GM12873 (cell line): ENCODE results near the gene MYO1B.

Source experiments
- TF ChIP-seq, protein P1 (sequence below): IDR thresholded peaks from 2 replicates; pipeline ENCODE4 v1.5.1; 2012; ENCODE audit warnings: low read depth, mild to moderate bottlenecking, moderate library complexity, low read length, control low read depth; ENCODE audit not compliant: insufficient read depth; ENCODE audit errors: missing control alignments

The MYO1B gene

DNA sequence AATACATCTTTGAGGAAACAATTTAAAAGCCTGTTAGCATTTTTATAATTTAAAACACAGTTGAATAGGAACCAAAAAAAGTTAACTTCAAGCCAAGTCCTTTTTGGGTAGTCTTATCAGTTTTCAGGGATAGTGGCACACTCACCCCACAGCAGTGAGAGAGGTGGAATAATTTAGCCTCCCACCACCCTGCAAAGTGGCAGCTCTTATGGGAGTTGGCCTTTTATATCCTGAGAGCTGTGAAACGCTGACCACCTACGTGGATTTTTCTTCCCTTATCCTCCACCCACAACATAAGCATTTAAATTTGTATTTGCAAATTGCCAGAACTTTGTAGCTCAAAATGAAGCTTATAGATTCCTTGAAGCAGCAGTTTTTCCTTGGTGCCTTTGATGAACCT is 167.1 kb downstream of the MYO1B start:
- TF ChIP-seq, protein P1, sequence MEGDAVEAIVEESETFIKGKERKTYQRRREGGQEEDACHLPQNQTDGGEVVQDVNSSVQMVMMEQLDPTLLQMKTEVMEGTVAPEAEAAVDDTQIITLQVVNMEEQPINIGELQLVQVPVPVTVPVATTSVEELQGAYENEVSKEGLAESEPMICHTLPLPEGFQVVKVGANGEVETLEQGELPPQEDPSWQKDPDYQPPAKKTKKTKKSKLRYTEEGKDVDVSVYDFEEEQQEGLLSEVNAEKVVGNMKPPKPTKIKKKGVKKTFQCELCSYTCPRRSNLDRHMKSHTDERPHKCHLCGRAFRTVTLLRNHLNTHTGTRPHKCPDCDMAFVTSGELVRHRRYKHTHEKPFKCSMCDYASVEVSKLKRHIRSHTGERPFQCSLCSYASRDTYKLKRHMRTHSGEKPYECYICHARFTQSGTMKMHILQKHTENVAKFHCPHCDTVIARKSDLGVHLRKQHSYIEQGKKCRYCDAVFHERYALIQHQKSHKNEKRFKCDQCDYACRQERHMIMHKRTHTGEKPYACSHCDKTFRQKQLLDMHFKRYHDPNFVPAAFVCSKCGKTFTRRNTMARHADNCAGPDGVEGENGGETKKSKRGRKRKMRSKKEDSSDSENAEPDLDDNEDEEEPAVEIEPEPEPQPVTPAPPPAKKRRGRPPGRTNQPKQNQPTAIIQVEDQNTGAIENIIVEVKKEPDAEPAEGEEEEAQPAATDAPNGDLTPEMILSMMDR = no peak

DNA sequence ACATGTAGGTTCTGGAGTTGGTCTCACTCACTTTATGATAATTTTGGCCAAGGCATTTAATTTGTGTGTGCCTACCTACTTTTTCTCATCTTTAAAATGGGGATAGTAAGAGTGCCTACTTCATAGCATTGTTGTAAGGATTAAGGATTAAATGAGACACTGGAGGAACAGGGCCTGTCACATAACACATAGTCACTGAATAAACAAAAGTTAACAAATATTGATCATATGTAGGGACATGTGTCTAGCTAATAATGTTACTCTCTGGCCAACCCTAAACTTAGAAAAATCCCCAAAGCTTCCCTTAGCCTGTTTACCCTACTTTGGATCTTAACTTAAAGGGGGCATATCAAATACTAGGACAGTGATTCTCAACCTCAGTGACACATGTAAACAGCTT is 169.9 kb downstream of the MYO1B start:
- TF ChIP-seq, protein P1 = no peak

DNA sequence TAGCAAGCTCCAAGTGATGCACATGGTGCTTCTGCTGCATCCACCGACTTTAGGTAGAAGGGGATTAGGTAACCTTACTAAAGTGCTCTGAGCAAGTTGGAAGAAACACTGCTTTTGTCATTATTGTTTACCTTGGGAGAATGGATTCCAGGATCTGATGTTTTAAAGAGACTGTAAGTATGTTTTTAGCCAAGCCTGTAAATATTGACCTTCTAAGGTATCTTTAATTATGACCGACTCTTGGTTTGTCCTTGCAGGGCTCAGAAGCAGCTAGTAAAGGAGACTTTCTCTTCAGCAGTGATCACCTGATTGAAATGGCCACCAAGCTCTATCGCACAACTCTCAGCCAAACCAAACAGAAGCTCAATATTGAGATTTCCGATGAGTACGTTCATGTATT is 170.7 kb downstream of the MYO1B start:
- TF ChIP-seq, protein P1 = no peak

DNA sequence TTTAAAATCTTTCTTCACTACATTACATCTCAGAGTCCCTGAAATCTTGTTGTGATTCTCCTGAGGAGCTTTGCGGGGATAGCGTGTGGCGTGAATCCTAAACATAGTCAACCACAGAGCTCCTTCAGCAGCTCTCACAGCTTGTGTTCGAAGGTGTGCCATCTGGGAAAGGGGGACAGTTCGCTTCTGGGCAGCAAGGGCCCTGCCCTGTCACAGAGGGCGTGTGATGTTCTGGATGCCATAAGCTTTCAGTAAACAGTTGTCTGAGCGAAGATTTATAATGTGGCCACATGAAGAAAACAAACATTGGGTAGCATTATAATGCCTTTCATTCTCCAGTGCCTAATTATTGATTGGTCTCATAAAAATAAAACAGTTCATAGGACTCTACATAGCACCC is 172.5 kb downstream of the MYO1B start:
- TF ChIP-seq, protein P1 = no peak

DNA sequence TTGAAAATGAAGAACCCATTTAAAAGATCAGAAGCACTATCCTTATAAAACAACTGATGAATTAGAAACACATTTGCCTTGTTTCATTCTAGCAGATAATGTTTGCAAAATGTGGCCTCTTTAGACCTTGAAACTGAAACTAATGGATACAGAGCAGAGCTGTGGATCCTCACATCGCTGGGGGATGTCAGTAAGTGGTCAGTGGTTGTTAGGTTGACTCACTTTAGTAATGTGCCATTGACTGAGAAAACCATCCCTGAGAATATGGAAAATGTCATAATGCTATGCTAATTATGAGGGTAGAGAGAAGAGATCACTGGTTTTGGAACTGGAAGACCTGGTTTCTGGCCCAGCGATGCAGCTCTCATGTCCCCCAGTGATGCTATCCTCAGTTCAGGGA is 176.7 kb downstream of the MYO1B start:
- TF ChIP-seq, protein P1 = no peak

DNA sequence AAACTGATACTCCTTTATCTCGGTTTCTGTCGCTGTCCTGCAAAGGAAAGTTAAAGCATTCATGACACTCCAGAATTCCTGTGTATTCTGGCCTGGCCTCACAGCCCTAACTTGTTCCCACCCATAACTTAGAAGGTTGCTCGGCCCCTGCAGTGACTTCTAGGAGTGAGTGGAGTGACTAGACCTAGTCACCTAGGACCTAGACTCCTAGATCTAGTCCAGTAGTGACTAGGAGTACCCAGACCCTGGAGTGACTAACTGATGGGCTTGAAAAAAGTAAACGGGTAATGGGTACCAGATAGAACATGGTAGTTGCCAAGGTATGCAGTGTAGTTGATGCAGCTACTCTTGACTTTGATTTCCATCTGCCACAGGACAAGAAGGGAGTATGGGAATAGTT is 181.8 kb downstream of the MYO1B start:
- TF ChIP-seq, protein P1 = no peak

DNA sequence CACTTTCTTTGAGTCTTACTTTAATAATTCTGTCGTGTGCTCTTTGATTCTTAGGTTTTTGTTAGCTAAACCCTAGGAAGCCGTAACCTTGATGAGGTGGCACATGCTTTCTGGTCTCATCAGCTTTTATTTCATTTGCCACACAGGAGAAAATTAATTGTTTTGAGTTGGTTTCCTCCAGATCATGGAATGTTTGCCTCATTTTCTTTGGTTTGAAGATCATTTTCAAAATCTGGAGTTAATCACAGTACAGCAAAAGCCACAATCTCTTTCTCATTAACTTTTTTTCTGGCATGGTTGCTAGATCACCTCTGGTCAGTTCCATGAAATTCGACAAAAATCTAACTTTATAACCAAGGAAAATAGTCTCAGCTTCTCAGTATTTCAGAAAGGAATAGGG is 182.9 kb downstream of the MYO1B start:
- TF ChIP-seq, protein P1 = no peak

DNA sequence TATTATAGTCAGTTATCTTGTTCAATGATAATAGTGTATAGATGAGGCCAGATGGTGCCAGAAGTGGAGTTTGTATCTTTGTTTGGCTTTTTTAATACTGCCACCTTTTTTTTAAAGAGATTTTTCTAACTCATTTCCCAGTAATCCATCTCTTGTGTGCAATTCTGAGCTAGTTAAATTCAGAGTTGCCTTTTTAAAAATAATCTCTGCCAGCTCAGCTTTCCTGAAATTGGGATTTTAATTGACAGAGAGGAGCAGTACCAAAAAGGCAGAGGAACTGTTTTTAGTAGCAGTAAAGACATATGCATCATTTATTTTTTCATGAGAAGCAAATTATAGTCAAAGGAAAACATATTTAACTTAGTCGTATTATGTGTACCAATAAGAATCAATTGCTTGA is 185.3 kb downstream of the MYO1B start:
- TF ChIP-seq, protein P1 = no peak
